Heart left ventricle (tissue), 13 donors: ENCODE measurements around the gene LAMA4.

Experiments
- CTCF ChIP-seq, 12 donors: fragments of 200-600 bp; sonication (generic) in 4 of 12; IDR thresholded peaks; one replicate each; pipeline versions ENCODE4 v1.5.0 to v1.8.0; 2018 to 2022; ENCODE audit warnings: antibody characterized with exemption in 12 of 12, mild to moderate bottlenecking in 5 of 12
- POLR2A ChIP-seq, 2 donors: fragments of 450-650 bp; IDR thresholded peaks; one replicate each; pipeline ENCODE4 v1.6.1; 2017; ENCODE audit warnings: antibody characterized with exemption in 2 of 2, mild to moderate bottlenecking in 2 of 2, moderate library complexity in 2 of 2
- donor health status: ischemic (EF 13 %, LVEDD 7.1; RV severe dilation, severe dysfunction).
- donor health status: DM: no; HTN: yes; CAD: no.
- donor health status: DM: no; HTN: no; CAD: no.
- donor health status: ischemic (EF 25% LVEDD 6.9; RV normal size, moderate dysfunction).
- donor health status: ischemic (EF 25% LVEDD 5.7; RV mildly dilated, moderate dysfunction).
- donor health status: ischemic (EF 35%, LVEDD 5.7; RV mildly dilated, moderate dysfunction).
- donor health status: nonischemic (EF 11% LVEDD 7.7; RV severe dilation, severe dysfunction).
- donor health status: DM: yes; HTN: yes; CAD: no.
- donor health status: PGD.
- donor health status: ischemic (EF 29% LVEDD 5.4; RV normal size, mild dysfunction).
- donor health status: nonischemic (EF 23%, LVEDD 6.1; RV moderate dilation, normal function).

GRCh38 chr6:112268654-112269053, 14.3 kb upstream of the LAMA4 start:
- no peak for TF ChIP-seq CTCF (IDR thresholded peaks at IDR 0.05)
- TF ChIP-seq POLR2A (IDR thresholded peaks at IDR 0.05) = no peak
